OCI-LY1 (cell line): ENCODE measurements around the gene RAD17.

Experiments
- H2AFZ ChIP-seq: fragments of 200-600 bp; sonication (generic), shearing (Covaris generic); 2 replicates; pipeline ENCODE4 v1.6.0; 2014; ENCODE audit warnings: antibody characterized with exemption, mild to moderate bottlenecking, low read length
- H3F3A ChIP-seq: fragments of 200-600 bp; sonication (generic), shearing (Covaris generic); 2 replicates; pipeline ENCODE4 v1.6.0; 2014; ENCODE audit warnings: mild to moderate bottlenecking, antibody characterized with exemption, low read length, moderate library complexity; ENCODE audit not compliant: insufficient read depth
- H3K27ac ChIP-seq: fragments of 200-600 bp; sonication (generic); 2 replicates; pipeline ENCODE4 v1.5.1; 2014; ENCODE audit warnings: low read length, mixed run types, mild to moderate bottlenecking, low read depth; ENCODE audit not compliant: poor library complexity, severe bottlenecking
- H3K27me3 ChIP-seq: fragments of 200-600 bp; sonication (generic); 2 replicates; pipeline ENCODE4 v1.6.0; 2014; ENCODE audit warnings: antibody characterized with exemption, mild to moderate bottlenecking, low read length, moderate library complexity; ENCODE audit not compliant: insufficient read depth
- H3K36me3 ChIP-seq: fragments of 200-600 bp; sonication (generic); 2 replicates; pipeline ENCODE4 v1.6.1; 2014; ENCODE audit warnings: mild to moderate bottlenecking, antibody characterized with exemption, low read length, moderate library complexity, mixed read lengths; ENCODE audit not compliant: insufficient read depth
- H3K4me1 ChIP-seq: fragments of 200-600 bp; sonication (generic); 2 replicates; pipeline ENCODE4 v1.5.1; 2014; ENCODE audit warnings: mild to moderate bottlenecking, low read length, moderate library complexity; ENCODE audit not compliant: insufficient read depth, severe bottlenecking
- H3K4me2 ChIP-seq: fragments of 200-600 bp; sonication (generic), shearing (Covaris generic); 2 replicates; pipeline ENCODE4 v1.6.1; 2014; ENCODE audit warnings: low read length
- H3K4me3 ChIP-seq: fragments of 200-600 bp; sonication (generic); 2 replicates; pipeline ENCODE4 v1.5.1; 2014; ENCODE audit warnings: low read length, low read depth, mild to moderate bottlenecking, mixed read lengths; ENCODE audit not compliant: poor library complexity, severe bottlenecking
- H3K79me2 ChIP-seq: fragments of 200-600 bp; shearing (Covaris generic); 2 replicates; pipeline ENCODE4 v1.6.1; 2016; ENCODE audit warnings: mixed run types, low read length, mixed read lengths; ENCODE audit not compliant: insufficient read depth
- H3K9ac ChIP-seq: fragments of 200-600 bp; sonication (generic), shearing (Covaris generic); 2 replicates; pipeline ENCODE4 v1.6.1; 2014; ENCODE audit warnings: mild to moderate bottlenecking, low read length, mixed read lengths
- H3K9me2 ChIP-seq: fragments of 200-600 bp; sonication (generic), shearing (Covaris generic); 2 replicates; pipeline ENCODE4 v1.6.1; 2014; ENCODE audit warnings: low read depth, mild to moderate bottlenecking, low read length, mixed read lengths
- H3K9me3 ChIP-seq: fragments of 200-600 bp; shearing (Covaris generic); 2 replicates; pipeline ENCODE4 v1.6.1; 2014; ENCODE audit warnings: low read length, mixed read lengths
- H4K20me1 ChIP-seq: fragments of 200-600 bp; sonication (generic), shearing (Covaris generic); 2 replicates; pipeline ENCODE4 v1.6.0; 2016; ENCODE audit warnings: mild to moderate bottlenecking, low read length; ENCODE audit not compliant: insufficient read depth
- CTCF ChIP-seq: fragments of 200-600 bp; sonication (generic), shearing (Covaris generic); IDR thresholded peaks from 2 replicates; pipeline ENCODE4 v1.5.1; 2017; ENCODE audit warnings: mild to moderate bottlenecking, antibody characterized with exemption, low read length, moderate library complexity, mixed read lengths
- EZH2 ChIP-seq: fragments of 200-600 bp; sonication (generic), shearing (Covaris generic); IDR thresholded peaks from 2 replicates; pipeline ENCODE4 v1.8.0; 2017; ENCODE audit warnings: borderline replicate concordance, mixed run types, mild to moderate bottlenecking, antibody characterized with exemption, low read length, moderate library complexity, mixed read lengths

Gene RAD17

GRCh38 chr5:69364414-69364813, 5.2 kb upstream of the RAD17 start:
- no peaks in the 10 kb centered on the region for H3F3A ChIP-seq
- no peaks in the 10 kb centered on the region for H3K27me3 ChIP-seq
- peaks cover 57% of the 10 kb centered on the region for H3K79me2 ChIP-seq
- no peak overlapping the region for H3K9ac ChIP-seq
- no peaks in the 10 kb centered on the region for H3K9me3 ChIP-seq
- H4K20me1 ChIP-seq, result no peaks in the 10 kb centered on the region
- no peak overlapping the region for H3K4me3 ChIP-seq
- no peaks in the 10 kb centered on the region for H3K9me2 ChIP-seq
- H3K36me3 ChIP-seq, result peaks cover 58% of the 10 kb centered on the region
- peaks cover 26% of the 10 kb centered on the region for H3K4me1 ChIP-seq
- H3K4me2 ChIP-seq, result no peak overlapping the region
- TF ChIP-seq EZH2, result no peak
- peak; percentile 44; the same call in 1 of the 2 replicates for TF ChIP-seq CTCF
- no peak overlapping the region for H2AFZ ChIP-seq
- no peak overlapping the region for H3K27ac ChIP-seq

- H2AFZ ChIP-seq, result no peak overlapping the region
- TF ChIP-seq CTCF (no peak), EZH2 (no peak)
- no peaks in the 10 kb centered on the region for H4K20me1 ChIP-seq
- no peak overlapping the region for H3K9ac ChIP-seq
- H3K4me1 ChIP-seq, result peaks cover 26% of the 10 kb centered on the region
- H3F3A ChIP-seq, result no peaks in the 10 kb centered on the region
- no peak overlapping the region for H3K4me3 ChIP-seq
- H3K4me2 ChIP-seq, result no peak overlapping the region
- no peaks in the 10 kb centered on the region for H3K9me3 ChIP-seq
- no peaks in the 10 kb centered on the region for H3K9me2 ChIP-seq
- peaks cover 53% of the 10 kb centered on the region for H3K79me2 ChIP-seq
- peaks cover 54% of the 10 kb centered on the region for H3K36me3 ChIP-seq
- no peaks in the 10 kb centered on the region for H3K27me3 ChIP-seq
- H3K27ac ChIP-seq, result no peak overlapping the region
Measured at GRCh38 chr5:69364850-69365249, 4.8 kb upstream of the RAD17 start.

GRCh38 chr5:69367697-69368279, 1.8 kb upstream of the RAD17 start:
- Histone ChIP-seq H4K20me1 (no peaks in the 10 kb centered on the region), H3K9ac (peak overlapping the region; percentile 94), H3K9me3 (no peaks in the 10 kb centered on the region), H3K4me2 (peak overlapping the region; percentile 100), H2AFZ (no peak overlapping the region), H3K36me3 (peaks cover 41% of the 10 kb centered on the region), H3F3A (no peaks in the 10 kb centered on the region), H3K4me1 (peaks cover 49% of the 10 kb centered on the region), H3K27ac (peak overlapping the region; percentile 77), H3K79me2 (peaks cover 73% of the 10 kb centered on the region), H3K27me3 (no peaks in the 10 kb centered on the region), H3K9me2 (no peaks in the 10 kb centered on the region), H3K4me3 (peak overlapping the region; percentile 91)
- TF ChIP-seq EZH2 (no peak), CTCF (peak; percentile 45)
